Kidney epithelial cell (primary cell): Measurements from ENCODE around the gene NDOR1. TPM values are rescaled to one million over a fixed set of nuclear protein-coding genes. Genes with fewer than 3 reads are reported as not detected.

Experiments used
- DNase-seq: peaks from one replicate; pipeline ENCODE4 v3.0.0-alpha.2; 2010; ENCODE audit warnings: low read depth
- H3K27me3 ChIP-seq: 2 replicates; pipeline ENCODE4 v1.6.0; 2011; ENCODE audit warnings: low read length; ENCODE audit not compliant: control insufficient read depth, insufficient read depth
- H3K36me3 ChIP-seq: 2 replicates; pipeline ENCODE4 v1.5.1; 2011; ENCODE audit warnings: low read length; ENCODE audit not compliant: control insufficient read depth, insufficient read depth
- H3K4me3 ChIP-seq: 2 replicates; pipeline ENCODE4 v1.5.1; 2011; ENCODE audit warnings: low read depth, mild to moderate bottlenecking, control low read depth, low read length
- CTCF ChIP-seq: IDR thresholded peaks from 2 replicates; pipeline ENCODE4 v1.5.1; 2011; ENCODE audit warnings: mild to moderate bottlenecking, moderate library complexity, low read length, control low read depth, inconsistent platforms; ENCODE audit not compliant: insufficient read depth, poor library complexity, severe bottlenecking
- total RNA-seq: library from RNA; depleted of rRNA; stranded (reverse); fragments of >200 nt; gene quantifications from 2 replicates; pipeline ENCODE4 v1.2.3, GENCODE V29; 2015

The NDOR1 gene
- total RNA-seq = 19.1 and 28.6 TPM in 2 replicates

GRCh38 chr9:137205126-137206069, at the start of gene NDOR1, which contains the start of gene TMEM203:
NDOR1 (plus strand) TSS chr9:137205700; CDS start chr9:137205778, 78 bp downstream.
TMEM203 (minus strand) TSS chr9:137205648; CDS start chr9:137205414, 234 bp downstream.
- TF ChIP-seq CTCF = no peak
- Histone ChIP-seq H3K4me3 (peak within 1 kb of the TSS; percentile 98), H3K27me3 (no peaks in the 10 kb centered on the region), H3K36me3 (no peaks in the 10 kb centered on the region)
- DNase-seq = no peak

GRCh38 chr9:137156567-137157375, 48.7 kb upstream of the NDOR1 start:
- peaks cover 62% of the 10 kb centered on the region for H3K27me3 ChIP-seq
- no peak for DNase-seq
- no peak for TF ChIP-seq CTCF
- no peaks in the 10 kb centered on the region for H3K36me3 ChIP-seq
- H3K4me3 ChIP-seq = peak overlapping the region; percentile 13

DNA sequence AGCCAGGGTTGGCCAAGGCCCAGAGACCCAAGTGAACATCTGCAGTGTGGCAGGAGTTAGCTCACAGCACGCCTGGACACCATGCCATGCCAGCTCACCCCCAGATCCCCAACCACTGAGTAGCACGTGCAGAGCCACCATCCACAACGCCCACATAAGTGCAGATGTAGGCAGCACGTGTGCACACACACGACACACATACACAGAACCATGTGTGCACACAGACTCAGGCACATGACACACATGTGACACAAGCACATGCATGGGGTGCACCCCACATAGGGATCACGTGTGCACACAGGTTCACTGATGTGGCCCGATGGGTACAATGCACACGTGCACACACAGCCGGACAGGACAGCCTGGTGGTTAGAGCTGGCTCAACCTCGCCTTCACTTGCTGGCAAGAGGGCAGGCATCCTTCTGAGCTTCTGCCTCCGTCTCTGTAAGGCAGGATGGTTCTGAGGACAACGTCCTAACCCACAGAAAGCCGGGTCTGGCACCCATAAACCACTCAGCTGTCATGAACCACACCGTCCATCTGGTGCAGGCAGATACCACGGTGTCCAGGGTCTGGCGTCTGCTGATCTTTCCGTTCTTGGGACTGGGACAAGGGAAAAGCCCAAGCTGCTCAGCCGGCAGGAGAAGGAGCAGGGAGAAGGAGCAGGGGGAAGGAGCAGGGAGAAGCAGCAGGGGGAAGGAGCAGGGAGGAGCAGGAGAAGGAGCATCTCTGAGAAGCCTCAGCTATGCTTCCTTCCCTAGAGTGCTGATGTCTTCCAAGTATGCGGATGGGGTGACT, 47.7 kb upstream of the NDOR1 start:
- no peak overlapping the region for H3K4me3 ChIP-seq
- TF ChIP-seq CTCF = no peak
- no peaks in the 10 kb centered on the region for H3K36me3 ChIP-seq
- H3K27me3 ChIP-seq = peaks cover 72% of the 10 kb centered on the region
- no peak for DNase-seq

GRCh38 chr9:137158625-137159024, 46.9 kb upstream of the NDOR1 start:
- Histone ChIP-seq H3K27me3 (peaks cover 80% of the 10 kb centered on the region), H3K4me3 (no peak overlapping the region), H3K36me3 (no peaks in the 10 kb centered on the region)
- DNase-seq = no peak
- no peak for TF ChIP-seq CTCF
